K562 (cell line): ENCODE measurements around the gene R3HDM2.

Experiments
- ARHGAP35 ChIP-seq: fragments of 450-650 bp; IDR thresholded peaks from 2 replicates; pipeline ENCODE4 v1.6.1; 2018; ENCODE audit not compliant: partially characterized antibody
- POLR2AphosphoS5 ChIP-seq: IDR thresholded peaks from 2 replicates; pipeline ENCODE4 v1.6.1; 2011; ENCODE audit warnings: mild to moderate bottlenecking, low read depth, low read length, moderate library complexity; ENCODE audit not compliant: control insufficient read depth, insufficient read depth
- PYGO2 ChIP-seq: fragments of 450-650 bp; IDR thresholded peaks from 2 replicates; pipeline ENCODE4 v1.6.1; 2016; ENCODE audit warnings: mild to moderate bottlenecking, missing genetic modification characterization, moderate library complexity, missing compliant biosample characterization
- TCF7 ChIP-seq: sonication (generic); IDR thresholded peaks from 2 replicates; pipeline ENCODE4 v1.6.1; 2016; ENCODE audit warnings: antibody characterized with exemption, borderline replicate concordance
- ZNF609 ChIP-seq: sonication (generic); formaldehyde crosslinking; IDR thresholded peaks from 2 replicates; pipeline ENCODE4 v1.8.1; 2023; ENCODE audit warnings: missing genetic modification reagents, mild to moderate bottlenecking, borderline replicate concordance
- ZNF717 ChIP-seq: fragments of 250-450 bp; sonication (Bioruptor Pico); IDR thresholded peaks from 2 replicates; pipeline ENCODE4 v1.5.0; 2021

GRCh38 chr12:57254506-57255280 is 176.2 kb downstream of the R3HDM2 start:
- TF ChIP-seq PYGO2 (tag) (no peak), TCF7 (no peak), ZNF717 (CRISPR knock-in tag) (no peak), POLR2AphosphoS5 (no peak), ZNF609 (CRISPR knock-in tag) (no peak), ARHGAP35 (no peak)
